Vagina (tissue), 2 donors: ENCODE results near the gene TMEM176B. TPM values are rescaled to one million over a fixed set of nuclear protein-coding genes. Genes with fewer than 3 reads are reported as not detected.

Experiments used
- DNase-seq, 2 donors: peaks; one replicate each; pipeline ENCODE4 v3.0.0-alpha.2; 2017; ENCODE audit errors: extremely low spot score in 2 of 2
- H3K27ac ChIP-seq: fragments of 200-600 bp; sonication (generic); one replicate; pipeline ENCODE4 v1.5.1; 2019
- H3K27me3 ChIP-seq: fragments of 200-600 bp; sonication (generic); one replicate; pipeline ENCODE4 v1.5.1; 2019
- H3K36me3 ChIP-seq, 2 donors: fragments of 200-600 bp; sonication (generic); one replicate each; pipeline ENCODE4 v1.5.1; 2017 to 2019
- H3K4me1 ChIP-seq: fragments of 200-600 bp; sonication (generic); one replicate; pipeline ENCODE4 v1.5.1; 2019
- H3K4me3 ChIP-seq, 2 donors: fragments of 200-600 bp; sonication (generic); 1 replicate in 1 of 2; 2 replicates in 1 of 2; pipeline ENCODE4 v1.5.1; 2016 to 2019
- H3K9me3 ChIP-seq: fragments of 200-600 bp; sonication (generic); one replicate; pipeline ENCODE4 v1.5.1; 2019
- CTCF ChIP-seq, 3 experiments: fragments of 450-650 bp in 2 of 3; fragments of 200-600 bp in 1 of 3; sonication (generic) in 1 of 3; IDR thresholded peaks; one replicate each; pipeline ENCODE4 v1.5.1; 2017 to 2019; ENCODE audit warnings: antibody characterized with exemption in 3 of 3, mild to moderate bottlenecking in 2 of 3, moderate library complexity in 2 of 3
- POLR2A ChIP-seq, 2 donors: fragments of 450-650 bp; IDR thresholded peaks; one replicate each; pipeline ENCODE4 v1.6.1; 2017; ENCODE audit warnings: antibody characterized with exemption in 2 of 2, mild to moderate bottlenecking in 2 of 2, moderate library complexity in 2 of 2
- POLR2AphosphoS5 ChIP-seq, 2 donors: sonication (generic); formaldehyde crosslinking; IDR thresholded peaks; one replicate each; pipeline ENCODE4 v1.9.0; 2017; ENCODE audit warnings: antibody characterized with exemption in 2 of 2, mild to moderate bottlenecking in 2 of 2, low read depth in 1 of 2; ENCODE audit not compliant: insufficient read depth in 1 of 2
- intact Hi-C: fragments of 100-400 bp; cut with DNase I; formaldehyde crosslinking; loops from one replicate; pipeline ENCODE4 v1.15.1; 2023
- total RNA-seq: library from RNA; depleted of rRNA; stranded (reverse); fragments of >200 nt; gene quantifications from one replicate; pipeline ENCODE4 v1.2.3, GENCODE V29; 2016

TMEM176B gene
- total RNA-seq, result 60.6 TPM

- Histone ChIP-seq H3K4me3 (peak within 1 kb of the TSS; percentile 55 to 58), H3K9me3 (no peaks in the 10 kb centered on the region), H3K27ac (peak within 1 kb of the TSS; percentile 76), H3K4me1 (peaks cover 15% of the 10 kb centered on the region), H3K36me3 (peaks cover 0 to 18% of the 10 kb centered on the region in 2 donors), H3K27me3 (no peaks in the 10 kb centered on the region)
- TF ChIP-seq CTCF (IDR thresholded peaks at IDR 0.05) (no peak), POLR2A (IDR thresholded peaks at IDR 0.05) (peak in 1 of 2 donors; percentile 14), POLR2AphosphoS5 (IDR thresholded peaks at IDR 0.05; ENCODE audit: insufficient read depth in 1 of 2, low read depth in 1 of 2) (peak in 1 of 2 donors; percentile 67)
- intact Hi-C loops, result no loop called here
- DNase-seq, result no peak
These were observed at the start of gene TMEM176B for GRCh38 chr7:150799741-150800580. TSS of gene TMEM176B (minus strand) at chr7:150800364. CDS start at chr7:150796569, 3,795 bp downstream.

- peak; percentile 56 to 72 for DNase-seq
- H3K4me3 ChIP-seq, result no peak overlapping the region
These were observed 49.1 kb upstream of the TMEM176B start for GRCh38 chr7:150849204-150849775.

GRCh38 chr7:150848561-150849115 is 48.5 kb upstream of the TMEM176B start:
- H3K27me3 ChIP-seq, result no peaks in the 10 kb centered on the region
- peaks cover 15% of the 10 kb centered on the region for H3K4me1 ChIP-seq
- no peaks in the 10 kb centered on the region for H3K9me3 ChIP-seq
- peak; percentile 42 to 77 for DNase-seq
- intact Hi-C loops, result loop anchor here (5.0 kb wide), 1 partner anchor 496 kb away; no protein-coding TSS in a partner anchor
- no peak overlapping the region for H3K27ac ChIP-seq
- TF ChIP-seq POLR2AphosphoS5 (IDR thresholded peaks at IDR 0.05; ENCODE audit: insufficient read depth in 1 of 2, low read depth in 1 of 2), result no peak
- TF ChIP-seq POLR2A (IDR thresholded peaks at IDR 0.05), result no peak
- TF ChIP-seq CTCF (IDR thresholded peaks at IDR 0.05), result no peak
- no peaks in the 10 kb centered on the region for H3K36me3 ChIP-seq
- H3K4me3 ChIP-seq, result no peak overlapping the region

More at GRCh38 chr7:150849204-150849775, 49.1 kb upstream of the TMEM176B start:
- Histone ChIP-seq H3K27me3 (no peaks in the 10 kb centered on the region), H3K9me3 (no peaks in the 10 kb centered on the region), H3K4me1 (peaks cover 15% of the 10 kb centered on the region), H3K27ac (no peak overlapping the region), H3K36me3 (no peaks in the 10 kb centered on the region)
- intact Hi-C loops, result loop anchor here (5.0 kb wide), 1 partner anchor 497 kb away; no protein-coding TSS in a partner anchor
- TF ChIP-seq POLR2AphosphoS5 (IDR thresholded peaks at IDR 0.05; ENCODE audit: insufficient read depth in 1 of 2, low read depth in 1 of 2) (no peak), CTCF (IDR thresholded peaks at IDR 0.05) (no peak), POLR2A (IDR thresholded peaks at IDR 0.05) (no peak)

- TF ChIP-seq CTCF (IDR thresholded peaks at IDR 0.05), result no peak
- no peak for TF ChIP-seq POLR2A (IDR thresholded peaks at IDR 0.05)
- no peak for TF ChIP-seq POLR2AphosphoS5 (IDR thresholded peaks at IDR 0.05; ENCODE audit: insufficient read depth in 1 of 2, low read depth in 1 of 2)
- Histone ChIP-seq H3K4me3 (no peak overlapping the region), H3K27ac (no peak overlapping the region), H3K4me1 (peaks cover 15% of the 10 kb centered on the region), H3K27me3 (no peaks in the 10 kb centered on the region), H3K36me3 (no peaks in the 10 kb centered on the region), H3K9me3 (no peaks in the 10 kb centered on the region)
- intact Hi-C loops, result loop anchor here (5.0 kb wide), 1 partner anchor 496 kb away; no protein-coding TSS in a partner anchor
- DNase-seq, result peak; percentile 58 to 80
These were observed 47.9 kb upstream of the TMEM176B start for GRCh38 chr7:150848111-150848510.
